Islet of Langerhans (tissue), 1 donor: Measurements from ENCODE around the gene GMEB1.
"Not testable (repeated sequence)": the region's sequence is repeated elsewhere in the genome, so short reads cannot be mapped to it uniquely, and the experiment has no call there.

Source experiments
- FAIRE-seq: peaks from one replicate; lab custom pipeline; 2011; peaks lifted over from hg19 to GRCh38; lab: Jason Lieb, UNC

The GMEB1 gene

GRCh38 chr1:28750771-28751294 is 82.2 kb downstream of the GMEB1 start:
- FAIRE-seq = not testable (repeated sequence)

GRCh38 chr1:28751315-28752060 is 82.9 kb downstream of the GMEB1 start:
- FAIRE-seq = no peak

DNA sequence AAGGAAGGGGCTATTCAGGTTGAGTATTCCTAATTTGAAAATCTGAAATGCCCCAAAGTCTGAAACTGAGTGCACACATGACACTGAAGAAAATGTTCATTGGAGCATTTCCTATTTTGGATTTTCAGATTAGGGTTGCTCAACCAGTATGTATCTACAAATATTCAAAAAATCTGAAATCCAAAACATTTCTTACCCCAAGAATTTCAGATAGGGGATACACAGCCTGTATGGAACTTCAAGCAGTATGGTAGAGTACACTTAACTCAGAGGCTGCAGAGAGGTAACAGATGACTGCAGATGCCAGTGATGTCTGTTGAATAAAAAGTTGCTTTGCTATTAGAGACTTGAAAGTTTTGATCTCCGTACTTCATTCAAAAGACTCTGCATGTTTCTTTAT is 87.1 kb downstream of the GMEB1 start:
- no peak for FAIRE-seq

- no peak for FAIRE-seq
These were observed 88.3 kb downstream of the GMEB1 start for GRCh38 chr1:28756846-28757245.

GRCh38 chr1:28758420-28758819 is 89.8 kb downstream of the GMEB1 start:
- no peak for FAIRE-seq

GRCh38 chr1:28759257-28759656 is 90.7 kb downstream of the GMEB1 start:
- FAIRE-seq = no peak

DNA sequence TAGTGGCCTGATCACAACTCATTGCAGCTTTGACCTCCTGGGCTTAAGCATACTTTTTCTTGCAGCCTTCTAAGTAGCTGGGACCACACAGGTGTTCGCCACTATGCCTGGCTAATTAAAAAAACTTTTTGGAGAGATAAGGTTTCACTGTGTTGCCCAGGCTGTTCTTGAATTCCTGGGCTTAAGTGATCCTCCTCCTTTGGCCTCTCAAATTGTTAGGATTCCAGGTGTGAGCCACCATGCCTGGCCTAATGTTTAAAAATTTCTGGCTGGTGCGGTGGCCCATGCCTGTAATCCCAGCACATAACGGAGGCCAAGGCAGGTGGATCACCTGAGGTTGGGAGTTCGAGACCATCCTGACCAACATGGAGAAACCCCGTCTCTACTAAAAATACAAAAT is 92.6 kb downstream of the GMEB1 start:
- FAIRE-seq = no peak

DNA sequence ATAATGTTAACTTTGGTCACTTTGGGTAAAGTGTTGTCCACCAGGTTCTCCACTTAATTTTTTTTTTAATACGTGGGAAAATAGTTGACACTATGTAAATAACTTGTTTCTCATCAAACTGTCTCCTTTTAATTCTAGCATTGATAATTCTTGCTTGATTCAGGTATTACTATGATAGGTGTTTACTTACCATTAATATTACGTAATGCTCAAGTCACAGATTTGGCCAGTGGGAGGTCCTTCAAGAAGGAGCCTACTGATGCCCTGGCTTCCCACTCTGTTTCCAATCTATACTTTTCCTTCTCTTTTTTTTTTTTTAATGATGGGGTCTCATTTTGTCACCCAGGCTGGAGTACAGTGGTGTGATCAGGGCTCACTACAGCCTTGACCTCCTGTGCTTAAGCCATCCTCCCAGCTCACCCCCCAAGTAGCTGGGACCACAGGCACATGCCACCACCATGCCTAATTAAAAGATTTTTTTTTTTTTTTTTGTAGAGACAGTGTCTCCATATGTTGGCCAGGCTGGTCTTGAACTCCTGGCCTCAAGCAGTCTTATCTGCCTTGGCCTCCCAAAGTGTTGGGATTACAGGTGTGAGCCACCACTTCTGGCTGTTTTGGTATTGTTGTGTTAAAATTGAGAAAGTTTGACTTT is 98.1 kb downstream of the GMEB1 start:
- FAIRE-seq = no peak
